H1 (cell line): ENCODE measurements around the gene KYNU.

Source experiments
- ATF2 ChIP-seq: IDR thresholded peaks from 2 replicates; pipeline ENCODE4 v1.6.1; 2012; ENCODE audit warnings: low read length, inconsistent platforms
- BRCA1 ChIP-seq: IDR thresholded peaks from 2 replicates; pipeline ENCODE4 v1.6.1; 2012; ENCODE audit warnings: low read depth, low read length, improper control_type of control experiment
- CBX8 ChIP-seq: fragments of 300-800, 300-1000 bp; sonication (generic); IDR thresholded peaks from 2 replicates; pipeline ENCODE4 v1.7.1; 2016; ENCODE audit warnings: low read depth, low read length, borderline replicate concordance
- CHD2 ChIP-seq: IDR thresholded peaks from 2 replicates; pipeline ENCODE4 v1.6.1; 2012; ENCODE audit warnings: low read length, improper control_type of control experiment
- CTCF ChIP-seq, 3 experiments: IDR thresholded peaks; 1 replicate in 2 of 3; 2 replicates in 1 of 3; pipeline versions ENCODE4 v1.5.1 to v1.6.1; 2011; ENCODE audit warnings: low read length in 3 of 3, mild to moderate bottlenecking in 3 of 3, inconsistent platforms in 2 of 3, low read depth in 1 of 3, moderate library complexity in 1 of 3; ENCODE audit not compliant: insufficient read depth in 1 of 3; ENCODE audit errors: control extremely low read depth in 1 of 3
- EP300 ChIP-seq, 2 experiments: IDR thresholded peaks; 1 replicate in 1 of 2; 2 replicates in 1 of 2; pipeline ENCODE4 v1.6.1; 2011 to 2012; ENCODE audit warnings: low read depth in 2 of 2, low read length in 2 of 2, mild to moderate bottlenecking in 2 of 2, borderline replicate concordance in 1 of 2, inconsistent platforms in 1 of 2, moderate library complexity in 1 of 2
- GABPA ChIP-seq: IDR thresholded peaks from 2 replicates; pipeline ENCODE4 v1.6.1; 2011; ENCODE audit warnings: mild to moderate bottlenecking, low read length, moderate library complexity, borderline replicate concordance; ENCODE audit not compliant: insufficient read depth
- GTF2F1 ChIP-seq: IDR thresholded peaks from 2 replicates; pipeline ENCODE4 v1.6.1; 2012; ENCODE audit warnings: low read depth, low read length, improper control_type of control experiment, borderline replicate concordance
- JUND ChIP-seq: IDR thresholded peaks from 2 replicates; pipeline ENCODE4 v1.6.1; 2011; ENCODE audit warnings: mild to moderate bottlenecking, improper control_type of control experiment, low read length
- POLR2A ChIP-seq, 2 experiments: IDR thresholded peaks; 1 replicate in 1 of 2; 2 replicates in 1 of 2; pipeline ENCODE4 v1.6.1; 2011; ENCODE audit warnings: low read depth in 2 of 2, low read length in 2 of 2, mild to moderate bottlenecking in 2 of 2; ENCODE audit errors: control extremely low read depth in 1 of 2
- POLR2AphosphoS5 ChIP-seq: IDR thresholded peaks from 2 replicates; pipeline ENCODE4 v1.6.1; 2011; ENCODE audit warnings: low read depth, low read length
- SIN3A ChIP-seq, 2 experiments: IDR thresholded peaks in 1 of 2; conservative IDR thresholded peaks in 1 of 2; 2 replicates each; pipeline ENCODE4 v1.6.1; 2011 to 2012; ENCODE audit warnings: low read length in 2 of 2, improper control_type of control experiment in 1 of 2, low read depth in 1 of 2, mild to moderate bottlenecking in 1 of 2

GRCh38 chr2:143001501-143001900 is 124.0 kb downstream of the KYNU start:
- no peak for TF ChIP-seq POLR2A (IDR thresholded peaks at IDR 0.05; ENCODE audit: control extremely low read depth in 1 of 2, low read depth in 2 of 2, low read length in 2 of 2)
- no peak for TF ChIP-seq SIN3A (conservative IDR thresholded peaks at IDR 0.05 in 1 of 2, IDR thresholded peaks at IDR 0.05 in 1 of 2; ENCODE audit: low read depth in 1 of 2, low read length in 2 of 2)
- no peak for TF ChIP-seq CBX8
- no peak for TF ChIP-seq GABPA
- TF ChIP-seq CTCF (IDR thresholded peaks at IDR 0.05; ENCODE audit: control extremely low read depth in 1 of 3, insufficient read depth in 1 of 3, low read depth in 1 of 3, low read length in 3 of 3), result no peak
- no peak for TF ChIP-seq JUND
- no peak for TF ChIP-seq GTF2F1
- no peak for TF ChIP-seq ATF2
- TF ChIP-seq CHD2, result no peak
- TF ChIP-seq POLR2AphosphoS5, result no peak
- no peak for TF ChIP-seq EP300 (IDR thresholded peaks at IDR 0.05; ENCODE audit: borderline replicate concordance in 1 of 2, low read depth in 2 of 2, low read length in 2 of 2)
- TF ChIP-seq BRCA1, result no peak
